Panc1 (cell line): Measurements from ENCODE around the gene ARHGAP23.
"Not testable (repeated sequence)": the region's sequence is repeated elsewhere in the genome, so short reads cannot be mapped to it uniquely, and the experiment has no call there.

ENCODE experiments used
- POLR2AphosphoS5 ChIP-seq: IDR thresholded peaks from 2 replicates; pipeline ENCODE4 v1.6.1; 2012; ENCODE audit warnings: mild to moderate bottlenecking, low read depth, low read length, moderate library complexity
- SIN3A ChIP-seq: IDR thresholded peaks from 2 replicates; pipeline ENCODE4 v1.6.1; 2012; ENCODE audit warnings: low read depth, mild to moderate bottlenecking, low read length, moderate library complexity, borderline replicate concordance; ENCODE audit not compliant: insufficient read depth
- TCF7L2 ChIP-seq: IDR thresholded peaks from 2 replicates; pipeline ENCODE4 v1.6.1; 2011; ENCODE audit warnings: mild to moderate bottlenecking, low read depth, low read length, inconsistent platforms
- TF ChIP-seq, protein P1 (sequence below): fragments of 450-650 bp; IDR thresholded peaks from 2 replicates; pipeline ENCODE4 v1.5.1; 2017; ENCODE audit warnings: mild to moderate bottlenecking
- TF ChIP-seq, protein P2 (sequence below), 2 experiments: IDR thresholded peaks; 2 replicates each; pipeline ENCODE4 v1.6.1; 2011 to 2012; ENCODE audit warnings: low read depth in 2 of 2, control low read depth in 1 of 2, low read length in 1 of 2, mild to moderate bottlenecking in 1 of 2, moderate library complexity in 1 of 2; ENCODE audit not compliant: insufficient read depth in 1 of 2

DNA sequence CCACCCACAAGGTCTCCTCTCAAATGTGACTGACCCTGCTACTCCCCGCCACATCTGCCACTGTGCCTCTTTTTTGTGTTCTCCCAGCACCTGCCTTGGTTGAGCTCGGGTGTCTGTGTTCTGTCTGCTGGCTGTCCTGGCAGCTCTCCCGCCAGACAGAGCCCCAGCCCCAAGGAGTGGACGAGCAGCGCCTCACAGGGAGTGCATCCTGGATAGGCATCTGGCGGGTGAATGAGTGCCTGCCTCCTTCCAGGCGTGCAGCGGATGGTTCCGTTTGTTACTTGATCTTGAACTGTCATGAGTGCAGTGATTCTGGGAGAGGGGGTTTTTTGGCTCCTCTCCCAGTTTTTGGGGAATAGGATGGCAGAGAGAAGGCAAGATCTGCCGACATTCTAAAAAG is 99.9 kb downstream of the ARHGAP23 start:
- TF ChIP-seq SIN3A, POLR2AphosphoS5, TCF7L2: not testable (repeated sequence)
- TF ChIP-seq, protein P1, sequence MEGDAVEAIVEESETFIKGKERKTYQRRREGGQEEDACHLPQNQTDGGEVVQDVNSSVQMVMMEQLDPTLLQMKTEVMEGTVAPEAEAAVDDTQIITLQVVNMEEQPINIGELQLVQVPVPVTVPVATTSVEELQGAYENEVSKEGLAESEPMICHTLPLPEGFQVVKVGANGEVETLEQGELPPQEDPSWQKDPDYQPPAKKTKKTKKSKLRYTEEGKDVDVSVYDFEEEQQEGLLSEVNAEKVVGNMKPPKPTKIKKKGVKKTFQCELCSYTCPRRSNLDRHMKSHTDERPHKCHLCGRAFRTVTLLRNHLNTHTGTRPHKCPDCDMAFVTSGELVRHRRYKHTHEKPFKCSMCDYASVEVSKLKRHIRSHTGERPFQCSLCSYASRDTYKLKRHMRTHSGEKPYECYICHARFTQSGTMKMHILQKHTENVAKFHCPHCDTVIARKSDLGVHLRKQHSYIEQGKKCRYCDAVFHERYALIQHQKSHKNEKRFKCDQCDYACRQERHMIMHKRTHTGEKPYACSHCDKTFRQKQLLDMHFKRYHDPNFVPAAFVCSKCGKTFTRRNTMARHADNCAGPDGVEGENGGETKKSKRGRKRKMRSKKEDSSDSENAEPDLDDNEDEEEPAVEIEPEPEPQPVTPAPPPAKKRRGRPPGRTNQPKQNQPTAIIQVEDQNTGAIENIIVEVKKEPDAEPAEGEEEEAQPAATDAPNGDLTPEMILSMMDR: not testable (repeated sequence)
- TF ChIP-seq, protein P2, sequence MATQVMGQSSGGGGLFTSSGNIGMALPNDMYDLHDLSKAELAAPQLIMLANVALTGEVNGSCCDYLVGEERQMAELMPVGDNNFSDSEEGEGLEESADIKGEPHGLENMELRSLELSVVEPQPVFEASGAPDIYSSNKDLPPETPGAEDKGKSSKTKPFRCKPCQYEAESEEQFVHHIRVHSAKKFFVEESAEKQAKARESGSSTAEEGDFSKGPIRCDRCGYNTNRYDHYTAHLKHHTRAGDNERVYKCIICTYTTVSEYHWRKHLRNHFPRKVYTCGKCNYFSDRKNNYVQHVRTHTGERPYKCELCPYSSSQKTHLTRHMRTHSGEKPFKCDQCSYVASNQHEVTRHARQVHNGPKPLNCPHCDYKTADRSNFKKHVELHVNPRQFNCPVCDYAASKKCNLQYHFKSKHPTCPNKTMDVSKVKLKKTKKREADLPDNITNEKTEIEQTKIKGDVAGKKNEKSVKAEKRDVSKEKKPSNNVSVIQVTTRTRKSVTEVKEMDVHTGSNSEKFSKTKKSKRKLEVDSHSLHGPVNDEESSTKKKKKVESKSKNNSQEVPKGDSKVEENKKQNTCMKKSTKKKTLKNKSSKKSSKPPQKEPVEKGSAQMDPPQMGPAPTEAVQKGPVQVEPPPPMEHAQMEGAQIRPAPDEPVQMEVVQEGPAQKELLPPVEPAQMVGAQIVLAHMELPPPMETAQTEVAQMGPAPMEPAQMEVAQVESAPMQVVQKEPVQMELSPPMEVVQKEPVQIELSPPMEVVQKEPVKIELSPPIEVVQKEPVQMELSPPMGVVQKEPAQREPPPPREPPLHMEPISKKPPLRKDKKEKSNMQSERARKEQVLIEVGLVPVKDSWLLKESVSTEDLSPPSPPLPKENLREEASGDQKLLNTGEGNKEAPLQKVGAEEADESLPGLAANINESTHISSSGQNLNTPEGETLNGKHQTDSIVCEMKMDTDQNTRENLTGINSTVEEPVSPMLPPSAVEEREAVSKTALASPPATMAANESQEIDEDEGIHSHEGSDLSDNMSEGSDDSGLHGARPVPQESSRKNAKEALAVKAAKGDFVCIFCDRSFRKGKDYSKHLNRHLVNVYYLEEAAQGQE (IDR thresholded peaks at IDR 0.05; ENCODE audit: insufficient read depth in 1 of 2, low read depth in 2 of 2, low read length in 1 of 2): not testable (repeated sequence)
